Adrenal gland (tissue), 12 donors: ENCODE results near the gene TOX4. TPM values are rescaled to one million over a fixed set of nuclear protein-coding genes. Genes with fewer than 3 reads are reported as not detected.

Experiments used
- DNase-seq, 7 donors: peaks; one replicate each; pipeline ENCODE4 v3.0.0-alpha.2; 2019 to 2020
- H3K27ac ChIP-seq, 5 donors: fragments of 200-600 bp; sonication (generic) in 4 of 5; 1 replicate in 3 of 5; 2 replicates in 2 of 5; pipeline versions ENCODE4 v1.5.1 to v1.8.0; 2016 to 2020; ENCODE audit warnings: mild to moderate bottlenecking in 1 of 5
- H3K27me3 ChIP-seq: fragments of 200-600 bp; 2 replicates; pipeline ENCODE4 v1.8.0; 2021
- H3K36me3 ChIP-seq, 2 donors: fragments of 200-600 bp; replicated peaks in 1 of 2; 1 replicate in 1 of 2; 2 replicates in 1 of 2; pipeline versions ENCODE4 v1.5.1 to v1.8.0; 2018 to 2022
- H3K4me1 ChIP-seq, 2 donors: fragments of 200-600 bp; replicated peaks in 1 of 2; 1 replicate in 1 of 2; 2 replicates in 1 of 2; pipeline versions ENCODE4 v1.5.1 to v1.8.0; 2018 to 2021
- H3K4me3 ChIP-seq, 4 donors: fragments of 200-600 bp; sonication (generic) in 3 of 4; one replicate each; pipeline ENCODE4 v1.5.1; 2016 to 2018
- H3K9me3 ChIP-seq, 3 donors: fragments of 200-600 bp; sonication (generic) in 1 of 3; replicated peaks in 1 of 3; 1 replicate in 2 of 3; 2 replicates in 1 of 3; pipeline versions ENCODE4 v1.5.1 to v1.8.0; 2016 to 2021
- POLR2A ChIP-seq, 2 donors: fragments of 450-650 bp; IDR thresholded peaks; one replicate each; pipeline ENCODE4 v1.6.1; 2017; ENCODE audit warnings: antibody characterized with exemption in 2 of 2, mild to moderate bottlenecking in 2 of 2, moderate library complexity in 1 of 2
- WGBS, 4 donors: extraction: QIAGEN DNeasy Blood & Tissue Kit in 2 of 4; methylation state at CpG; one replicate each; pipeline versions ENCODE4 v1.1.5 to v1.1.7; 2013 to 2017; 5-methylcytosine and 5-hydroxymethylcytosine counted together
- intact Hi-C, 2 donors: fragments of 100-400 bp; cut with DNase I; formaldehyde crosslinking; loops; one replicate each; pipeline versions ENCODE4 v1.14.1 to v1.15.0; 2022 to 2023
- polyA plus RNA-seq, 3 donors: library from polyadenylated mRNA; stranded (reverse); fragments of 200-250 nt in 2 of 3; fragments of 350-450 nt in 1 of 3; fragmentation: Illumina TruSeq in 1 of 3; extraction: RNeasy Lipid Tissue Mini Kit (QIAGEN cat#74804) in 1 of 3; gene quantifications; one replicate each; pipeline ENCODE4 v1.2.3, GENCODE V29; 2013 to 2014
- total RNA-seq, 9 donors: library from RNA; depleted of rRNA in 4 of 9; stranded (reverse); fragments of >200 nt in 4 of 9; fragments of 120-200 nt in 1 of 9; fragmentation: NEBNext Ultra II Directional in 1 of 9; extraction: Animal tissue kit (Norgen Biotek cat#: 25700) in 1 of 9; gene quantifications; one replicate each; pipeline versions ENCODE4 v1.1.0 to v1.2.4, GENCODE V29; 2013 to 2023
- TF ChIP-seq, protein P1 (sequence below), 6 experiments: fragments of 450-650 bp in 4 of 6; fragments of 200-600 bp in 2 of 6; sonication (generic) in 1 of 6; IDR thresholded peaks; 1 replicate in 5 of 6; 2 replicates in 1 of 6; pipeline versions ENCODE4 v1.5.1 to v1.8.0; 2016 to 2021; ENCODE audit warnings: antibody characterized with exemption in 6 of 6, mild to moderate bottlenecking in 2 of 6, moderate library complexity in 1 of 6
- donor health status: healthy with polysubstance abuse.
- donor health status: Bipolar disorder and iron deficiency.
- donor health status: DM: yes; HTN: yes; CAD: no.
- donor health status: DM: no; HTN: no; CAD: no.
- donor health status: DM: no; HTN: no; CAD: no.
- donor health status: DM: yes; HTN: yes; CAD: no.

Gene TOX4
- total and polyA plus RNA-seq, 12 donors = 15.5 to 91.5 (median 42.9) TPM

DNA sequence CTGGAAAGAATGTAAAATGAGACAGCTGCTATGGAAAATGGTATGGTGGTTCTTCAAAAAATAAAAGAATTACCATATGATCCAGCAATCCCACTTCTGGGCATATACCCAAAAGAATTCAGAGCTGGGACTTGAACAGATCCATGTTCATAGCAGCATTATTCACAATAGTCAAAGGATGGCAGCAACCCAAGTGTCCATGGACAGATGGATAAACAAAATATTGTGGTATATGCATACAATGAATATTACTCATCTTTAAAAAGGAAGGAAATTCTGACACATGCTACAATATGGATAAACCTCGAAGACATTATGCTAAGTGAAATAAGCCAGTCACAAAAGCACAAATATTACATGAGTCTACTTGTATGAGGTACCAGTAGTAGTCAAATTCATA, 9.4 kb upstream of the TOX4 start:
- no peak overlapping the region for H3K4me3 ChIP-seq
- H3K9me3 ChIP-seq = no peaks in the 10 kb centered on the region
- no peak overlapping the region for H3K27ac ChIP-seq
- intact Hi-C loops = no loop called here
- no peaks in the 10 kb centered on the region for H3K4me1 ChIP-seq
- 73 to 83% (median 79%) methylated on average over 1 of the region's 1 CpG for WGBS, 4 donors
- no peak for TF ChIP-seq POLR2A (IDR thresholded peaks at IDR 0.05)
- no peak for DNase-seq
- peaks cover 0 to 59% of the 10 kb centered on the region in 2 donors for H3K36me3 ChIP-seq
- H3K27me3 ChIP-seq = no peaks in the 10 kb centered on the region

DNA sequence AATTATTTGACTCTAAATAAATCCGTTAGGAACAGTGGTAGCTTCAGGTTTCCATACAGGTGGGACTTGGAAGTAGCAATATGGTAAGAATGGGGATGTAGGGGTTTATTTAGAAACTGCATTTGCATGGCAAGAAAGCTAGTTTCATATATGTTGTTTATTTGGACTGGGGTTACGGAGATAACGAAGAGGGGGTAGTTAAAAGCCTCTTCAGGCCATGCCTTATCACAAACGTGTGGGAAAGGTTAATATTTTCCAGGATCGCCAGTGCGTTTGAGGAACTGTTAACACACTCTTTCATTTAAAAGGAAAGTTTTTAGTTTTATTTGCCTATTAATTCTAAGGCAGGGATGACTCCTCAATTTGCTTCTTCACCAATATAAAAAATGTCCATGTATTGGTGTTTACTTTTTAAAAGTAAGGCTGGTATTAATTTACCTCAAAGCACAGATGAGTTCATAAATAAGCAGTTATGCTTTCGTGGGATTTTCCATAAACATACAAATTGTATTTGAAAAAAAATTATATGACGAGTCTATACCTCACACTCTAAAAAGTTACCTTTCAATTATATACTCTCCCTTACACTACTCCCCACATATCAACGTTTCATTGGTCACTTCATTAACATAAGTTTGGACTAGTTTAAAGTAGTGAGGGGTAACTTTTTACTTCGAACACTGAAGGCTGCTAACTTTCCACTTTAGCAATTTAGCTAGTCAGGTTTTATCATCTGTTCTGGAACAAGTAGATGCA, 1.1 kb upstream of the TOX4 start:
- WGBS, 4 donors = 41 to 43% (median 42%) methylated on average over 10 of the region's 10 CpGs

DNA sequence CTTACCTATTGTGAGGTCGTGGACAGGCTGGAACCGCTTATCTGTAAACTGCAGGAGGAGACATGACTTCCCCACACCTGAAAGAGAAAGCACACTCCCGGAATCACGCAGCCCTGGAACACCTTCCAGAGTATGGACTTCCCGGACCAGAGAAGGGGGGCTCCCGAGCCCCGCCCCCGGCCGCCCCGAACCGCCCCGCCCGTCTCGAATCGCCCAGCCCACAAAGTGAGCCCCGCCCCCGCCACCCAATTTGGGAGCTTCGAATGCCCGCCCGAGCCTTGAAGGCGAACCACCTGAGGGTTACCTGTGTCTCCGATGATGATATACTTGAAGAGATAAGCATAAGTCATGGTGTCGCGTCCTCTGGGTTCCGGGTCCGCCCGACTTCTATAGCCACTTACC, 471 bp upstream of the TOX4 start:
- Histone ChIP-seq H3K9me3 (no peaks in the 10 kb centered on the region), H3K4me1 (peaks cover 18 to 30% of the 10 kb centered on the region in 2 donors), H3K36me3 (peaks cover 0 to 10% of the 10 kb centered on the region in 2 donors), H3K27me3 (no peaks in the 10 kb centered on the region), H3K27ac (peak overlapping the region; percentile 56 to 99 (median 89)), H3K4me3 (peak overlapping the region in 3 of 4 donors; percentile 68 to 96 (median 73))
- TF ChIP-seq, protein P1, sequence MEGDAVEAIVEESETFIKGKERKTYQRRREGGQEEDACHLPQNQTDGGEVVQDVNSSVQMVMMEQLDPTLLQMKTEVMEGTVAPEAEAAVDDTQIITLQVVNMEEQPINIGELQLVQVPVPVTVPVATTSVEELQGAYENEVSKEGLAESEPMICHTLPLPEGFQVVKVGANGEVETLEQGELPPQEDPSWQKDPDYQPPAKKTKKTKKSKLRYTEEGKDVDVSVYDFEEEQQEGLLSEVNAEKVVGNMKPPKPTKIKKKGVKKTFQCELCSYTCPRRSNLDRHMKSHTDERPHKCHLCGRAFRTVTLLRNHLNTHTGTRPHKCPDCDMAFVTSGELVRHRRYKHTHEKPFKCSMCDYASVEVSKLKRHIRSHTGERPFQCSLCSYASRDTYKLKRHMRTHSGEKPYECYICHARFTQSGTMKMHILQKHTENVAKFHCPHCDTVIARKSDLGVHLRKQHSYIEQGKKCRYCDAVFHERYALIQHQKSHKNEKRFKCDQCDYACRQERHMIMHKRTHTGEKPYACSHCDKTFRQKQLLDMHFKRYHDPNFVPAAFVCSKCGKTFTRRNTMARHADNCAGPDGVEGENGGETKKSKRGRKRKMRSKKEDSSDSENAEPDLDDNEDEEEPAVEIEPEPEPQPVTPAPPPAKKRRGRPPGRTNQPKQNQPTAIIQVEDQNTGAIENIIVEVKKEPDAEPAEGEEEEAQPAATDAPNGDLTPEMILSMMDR (IDR thresholded peaks at IDR 0.05) = no peak
- TF ChIP-seq POLR2A (IDR thresholded peaks at IDR 0.05) = no peak
- DNase-seq = peak in 6 of 7 donors; percentile 85 to 90 (median 88)
- intact Hi-C loops = no loop called here
- 0 to 2% (median 0%) methylated on average over 13 to 27 of the region's 27 CpGs for WGBS, 4 donors

More for the DNA sequence above, 1.1 kb upstream of the TOX4 start:
- Histone ChIP-seq H3K4me3 (peak overlapping the region in 3 of 4 donors; percentile 68 to 96 (median 73)), H3K36me3 (peaks cover 0 to 5% of the 10 kb centered on the region in 2 donors), H3K4me1 (peaks cover 18 to 30% of the 10 kb centered on the region in 2 donors), H3K27ac (peak overlapping the region; percentile 56 to 99 (median 89)), H3K27me3 (no peaks in the 10 kb centered on the region), H3K9me3 (no peaks in the 10 kb centered on the region)
- intact Hi-C loops = no loop called here
- TF ChIP-seq POLR2A (IDR thresholded peaks at IDR 0.05) = peak in 1 of 2 donors; percentile 23
- TF ChIP-seq, protein P1 (IDR thresholded peaks at IDR 0.05) = no peak
- no peak for DNase-seq

DNA sequence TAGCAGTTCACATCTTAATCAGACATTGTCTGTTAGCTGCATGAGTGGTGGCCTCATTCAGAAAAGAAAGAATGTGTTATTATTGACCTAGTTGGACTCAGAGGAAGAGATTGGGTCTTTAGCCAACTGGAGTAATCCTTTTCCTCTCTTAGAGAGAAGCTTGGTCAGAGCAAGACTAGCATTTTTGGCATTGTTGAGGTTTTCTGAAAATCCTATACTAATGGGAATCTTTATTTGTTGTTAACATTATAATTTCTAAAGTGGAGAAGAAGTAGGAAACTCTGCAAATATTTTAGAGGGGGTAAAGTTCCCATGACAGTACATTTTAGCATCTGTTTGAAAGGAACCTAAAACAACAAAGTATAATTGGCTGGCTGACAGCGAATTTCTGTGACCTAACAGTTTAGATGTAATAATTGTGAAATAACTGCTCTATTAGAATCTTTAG, 9.7 kb downstream of the TOX4 start:
- H3K27ac ChIP-seq = no peak overlapping the region
- intact Hi-C loops = no loop called here
- no peaks in the 10 kb centered on the region for H3K27me3 ChIP-seq
- WGBS, 4 donors = 62 to 76% (median 68%) methylated on average over 1 of the region's 1 CpG
- peaks cover 0 to 14% of the 10 kb centered on the region in 2 donors for H3K4me1 ChIP-seq
- TF ChIP-seq, protein P1 (IDR thresholded peaks at IDR 0.05) = no peak
- no peak for TF ChIP-seq POLR2A (IDR thresholded peaks at IDR 0.05)
- no peak for DNase-seq
- H3K4me3 ChIP-seq = no peak overlapping the region
- H3K9me3 ChIP-seq = no peaks in the 10 kb centered on the region
- H3K36me3 ChIP-seq = peaks cover 0 to 40% of the 10 kb centered on the region in 2 donors
